HG03045 (cell line): ENCODE measurements around the gene PALLD.
"Not testable (repeated sequence)": the region's sequence is repeated elsewhere in the genome, so short reads cannot be mapped to it uniquely, and the experiment has no call there.

Experiments
- ATAC-seq: cut with Tn5 transposase; IDR thresholded peaks from one replicate; pipeline ENCODE4 v1.9.1; 2021; ENCODE audit warnings: mild to moderate bottlenecking, moderate library complexity; ENCODE audit not compliant: unreplicated experiment

The PALLD gene

GRCh38 chr4:168490711-168491110 lies 6.1 kb upstream of the PALLD start:
- no peak for ATAC-seq

DNA sequence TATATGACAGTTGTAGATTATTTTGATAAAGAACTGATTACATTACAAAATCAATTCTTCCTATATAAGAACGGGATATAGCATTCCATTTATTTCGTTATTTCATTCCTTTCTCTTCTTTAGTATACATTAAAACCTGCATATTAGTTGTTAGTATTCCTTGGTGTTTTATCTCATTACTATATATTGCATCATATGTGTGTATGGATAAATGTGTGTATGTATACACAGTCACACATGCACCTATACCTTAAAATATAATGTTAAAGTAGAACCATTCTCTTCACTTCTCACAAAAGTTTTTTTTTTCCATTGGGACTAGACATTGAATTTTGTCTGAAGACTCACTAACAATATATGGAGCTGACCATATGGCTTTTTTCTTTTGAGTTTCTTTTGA lies 5.3 kb upstream of the PALLD start:
- no peak for ATAC-seq

GRCh38 chr4:168498251-168498650 lies 1.4 kb downstream of the PALLD start:
- no peak for ATAC-seq

DNA sequence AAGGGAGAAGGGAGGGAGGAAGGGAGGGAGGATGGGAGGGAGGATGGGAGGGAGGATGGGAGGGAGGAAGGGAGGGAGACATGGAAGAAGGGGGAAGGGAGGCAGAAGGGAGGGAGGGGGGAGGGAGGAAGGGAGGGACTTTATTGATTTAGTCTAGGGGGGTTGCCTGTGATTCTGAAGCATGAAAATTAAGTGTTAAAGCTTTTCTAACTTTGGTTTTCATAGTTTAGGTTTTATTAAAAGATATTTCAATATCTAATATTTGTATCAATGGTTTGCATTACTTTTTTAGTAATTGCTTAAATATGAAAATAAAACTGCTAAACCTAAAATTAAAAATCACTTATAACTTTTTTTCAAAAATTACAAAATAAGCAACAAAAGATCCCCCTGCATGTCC lies 2.4 kb downstream of the PALLD start:
- ATAC-seq: no peak

DNA sequence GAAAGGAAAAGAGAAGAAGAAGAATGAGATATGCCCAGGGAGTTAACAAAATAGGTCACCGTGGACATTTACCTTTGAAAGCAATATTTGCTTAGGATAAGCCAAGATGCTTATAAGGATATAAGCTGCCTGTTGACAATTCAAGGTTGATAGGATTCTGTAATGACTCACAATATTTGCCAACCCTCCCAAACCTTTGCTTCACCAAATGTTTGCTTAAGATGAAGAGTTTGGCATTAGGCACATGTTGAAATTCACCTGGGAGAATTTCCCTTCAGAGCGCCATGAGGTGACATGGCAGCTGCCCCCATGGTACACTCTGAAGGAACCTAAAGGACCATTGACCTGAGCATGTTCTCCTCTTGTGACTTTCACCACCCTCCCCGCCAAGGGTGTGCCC lies 4.6 kb downstream of the PALLD start:
- ATAC-seq: no peak

GRCh38 chr4:168502861-168503260 lies 6.0 kb downstream of the PALLD start:
- no peak for ATAC-seq

- no peak for ATAC-seq
These were observed 7.0 kb downstream of the PALLD start for GRCh38 chr4:168503652-168504362.

- no peak for ATAC-seq
These were observed 7.7 kb downstream of the PALLD start for GRCh38 chr4:168504526-168504925.

- no peak for ATAC-seq
These were observed 9.2 kb downstream of the PALLD start for GRCh38 chr4:168506014-168506413.

- no peak for ATAC-seq
These were observed 10.4 kb downstream of the PALLD start for GRCh38 chr4:168507178-168507815.

DNA sequence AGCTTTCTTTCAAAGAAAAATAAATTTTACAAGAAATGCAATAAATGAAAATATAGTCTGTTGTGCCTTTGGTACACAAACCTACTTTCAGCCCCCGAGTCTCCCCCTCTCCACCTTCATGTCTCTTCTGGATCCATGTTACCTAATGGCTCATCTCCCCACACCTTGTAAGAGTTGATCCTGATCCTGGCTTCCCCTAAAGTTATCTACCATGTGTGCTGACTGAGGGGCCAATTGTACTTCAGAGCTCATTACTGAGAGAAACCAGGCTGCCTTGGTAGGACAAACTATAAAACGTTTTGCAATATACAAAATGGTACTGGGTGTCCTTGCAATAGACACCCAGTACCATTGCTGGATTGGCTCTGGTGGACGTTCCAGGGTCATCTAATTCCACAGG lies 11.8 kb downstream of the PALLD start:
- no peak for ATAC-seq

DNA sequence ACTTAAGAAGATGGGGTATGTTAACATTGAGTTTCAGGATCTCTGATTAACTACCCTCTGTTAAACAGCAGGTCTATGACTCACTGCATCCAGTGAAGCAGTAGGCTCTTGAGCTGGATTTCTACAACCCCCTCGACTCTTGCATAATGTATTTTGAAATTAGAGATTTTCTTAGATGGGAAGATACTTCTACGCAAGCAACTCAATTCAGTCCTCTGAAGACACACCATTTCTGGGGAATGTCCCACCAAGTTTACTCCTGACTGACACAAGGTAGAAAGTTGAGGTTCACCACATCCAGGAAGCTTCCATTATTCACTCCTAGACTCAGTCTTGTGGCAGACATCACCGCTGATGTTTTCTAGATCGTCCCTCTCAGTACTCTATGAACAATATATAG lies 12.9 kb downstream of the PALLD start:
- ATAC-seq: no peak

DNA sequence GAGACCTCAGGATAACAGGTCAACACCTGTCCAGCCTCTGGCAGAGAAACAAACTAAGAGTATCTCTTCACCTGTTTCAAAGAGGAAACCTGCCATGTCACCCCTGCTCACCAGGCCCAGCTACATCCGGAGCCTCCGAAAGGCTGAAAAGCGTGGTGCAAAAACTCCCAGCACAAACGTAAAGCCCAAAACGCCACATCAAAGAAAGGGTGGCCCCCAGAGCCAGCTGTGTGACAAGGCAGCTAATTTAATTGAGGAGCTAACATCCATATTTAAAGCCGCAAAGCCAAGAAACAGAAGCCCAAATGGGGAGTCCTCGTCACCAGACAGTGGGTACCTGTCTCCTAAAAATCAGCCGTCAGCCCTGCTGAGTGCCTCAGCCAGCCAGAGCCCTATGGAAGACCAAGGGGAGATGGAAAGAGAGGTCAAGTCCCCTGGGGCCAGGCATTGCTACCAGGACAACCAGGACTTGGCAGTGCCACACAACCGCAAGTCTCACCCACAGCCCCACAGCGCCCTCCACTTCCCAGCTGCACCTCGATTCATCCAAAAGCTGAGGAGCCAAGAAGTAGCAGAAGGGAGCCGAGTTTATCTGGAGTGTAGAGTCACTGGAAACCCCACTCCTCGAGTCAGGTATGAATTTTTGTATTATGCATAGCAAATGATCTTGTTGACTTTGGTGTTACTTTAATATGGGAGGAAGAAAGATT lies 15.1 kb downstream of the PALLD start:
- ATAC-seq: no peak

- ATAC-seq: not testable (repeated sequence)
These were observed 17.0 kb downstream of the PALLD start for GRCh38 chr4:168513826-168514225.

- no peak for ATAC-seq
These were observed 17.5 kb downstream of the PALLD start for GRCh38 chr4:168514249-168514852.

GRCh38 chr4:168515222-168516011 lies 18.6 kb downstream of the PALLD start:
- ATAC-seq: no peak

DNA sequence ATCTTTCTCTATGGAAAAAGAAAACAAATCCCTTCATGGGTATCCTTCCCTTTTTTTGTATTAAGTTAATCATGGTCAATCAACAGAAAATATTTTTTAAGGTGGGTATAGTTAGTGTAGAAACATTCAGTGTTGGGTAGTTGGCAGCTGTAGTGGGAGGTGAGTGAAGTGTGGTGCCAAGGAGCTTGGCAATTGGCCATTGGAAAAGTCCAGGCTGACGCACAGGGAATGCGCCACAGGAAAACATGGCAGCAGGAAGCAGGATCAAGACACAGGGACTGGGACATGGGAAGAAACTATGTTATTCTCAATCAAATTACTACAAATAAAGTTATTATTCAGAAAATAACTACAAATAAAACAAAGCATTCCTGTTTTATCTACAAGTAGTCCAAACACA lies 20.0 kb downstream of the PALLD start:
- ATAC-seq: no peak

GRCh38 chr4:168519576-168519975 lies 22.7 kb downstream of the PALLD start:
- ATAC-seq: no peak

DNA sequence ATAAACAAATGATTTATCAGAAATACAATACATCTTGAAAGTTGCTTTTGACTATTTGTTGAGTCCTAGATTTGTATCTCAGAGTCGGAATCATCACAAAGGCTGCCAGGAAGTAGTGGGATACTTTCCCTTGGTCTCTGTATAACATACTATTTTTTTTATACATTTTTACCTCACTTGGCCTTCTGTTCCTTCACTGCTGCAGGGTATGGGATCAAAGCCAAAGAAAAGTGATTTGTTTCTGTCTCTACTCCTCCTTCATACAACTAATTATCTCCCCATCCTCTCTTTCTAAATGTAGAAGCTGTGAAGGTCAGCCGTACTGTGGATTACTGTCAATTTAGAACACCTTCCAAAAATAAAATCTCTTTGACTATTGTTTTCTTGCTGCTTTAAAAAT lies 24.9 kb downstream of the PALLD start:
- ATAC-seq: no peak

- no peak for ATAC-seq
These were observed 25.5 kb downstream of the PALLD start for GRCh38 chr4:168522356-168522755.
